HG03039 (cell line): Measurements from ENCODE around the gene ADAMTS17.

Experiments
- ATAC-seq: cut with Tn5 transposase; IDR thresholded peaks from one replicate; pipeline ENCODE4 v1.9.1; 2021; ENCODE audit warnings: mild to moderate bottlenecking, moderate library complexity; ENCODE audit not compliant: unreplicated experiment

Gene ADAMTS17

GRCh38 chr15:100310513-100311153 is 31.1 kb downstream of the ADAMTS17 start:
- ATAC-seq: no peak

GRCh38 chr15:100310041-100310405 is 31.8 kb downstream of the ADAMTS17 start:
- ATAC-seq: no peak

GRCh38 chr15:100309109-100310040 is 32.4 kb downstream of the ADAMTS17 start:
- ATAC-seq: no peak

- ATAC-seq: no peak
Observed at GRCh38 chr15:100308608-100309007, 33.2 kb downstream of the ADAMTS17 start.

GRCh38 chr15:100308213-100308600 is 33.6 kb downstream of the ADAMTS17 start:
- ATAC-seq: no peak

- ATAC-seq: no peak
Observed at GRCh38 chr15:100307241-100308212, 34.2 kb downstream of the ADAMTS17 start.

- ATAC-seq: no peak
Observed at GRCh38 chr15:100306098-100306497, 35.7 kb downstream of the ADAMTS17 start.

GRCh38 chr15:100301910-100302431 is 39.8 kb downstream of the ADAMTS17 start:
- no peak for ATAC-seq

- ATAC-seq: no peak
Observed at GRCh38 chr15:100298257-100298656, 43.5 kb downstream of the ADAMTS17 start.

GRCh38 chr15:100297812-100298211 is 44.0 kb downstream of the ADAMTS17 start:
- no peak for ATAC-seq

- no peak for ATAC-seq
Observed at GRCh38 chr15:100295939-100296565, 45.7 kb downstream of the ADAMTS17 start.

- no peak for ATAC-seq
Observed at GRCh38 chr15:100292010-100292409, 49.8 kb downstream of the ADAMTS17 start.

GRCh38 chr15:100291106-100291505 is 50.7 kb downstream of the ADAMTS17 start:
- no peak for ATAC-seq

GRCh38 chr15:100285641-100286295 is 56.0 kb downstream of the ADAMTS17 start:
- ATAC-seq: no peak

GRCh38 chr15:100284701-100285100 is 57.1 kb downstream of the ADAMTS17 start:
- ATAC-seq: no peak

GRCh38 chr15:100284191-100284590 is 57.6 kb downstream of the ADAMTS17 start:
- ATAC-seq: no peak

GRCh38 chr15:100281096-100281917 is 60.5 kb downstream of the ADAMTS17 start:
- ATAC-seq: no peak

- no peak for ATAC-seq
Observed at GRCh38 chr15:100279849-100280248, 61.9 kb downstream of the ADAMTS17 start.

- ATAC-seq: no peak
Observed at GRCh38 chr15:100279446-100279845, 62.3 kb downstream of the ADAMTS17 start.
